K562 (cell line): ENCODE data around the gene RABGAP1L. TPM values are rescaled to one million over a fixed set of nuclear protein-coding genes. Genes with fewer than 3 reads are reported as not detected.

Source experiments
- BCOR ChIP-seq: fragments of 450-650 bp; IDR thresholded peaks from 2 replicates; pipeline ENCODE4 v1.6.1; 2016
- FOXA1 ChIP-seq: fragments of 450-650 bp; IDR thresholded peaks from 2 replicates; pipeline ENCODE4 v1.6.1; 2016; ENCODE audit warnings: mild to moderate bottlenecking, borderline replicate concordance
- NONO ChIP-seq, 2 experiments: fragments of 200-400 bp in 1 of 2; fragments of 450-650 bp in 1 of 2; formaldehyde crosslinking in 1 of 2; IDR thresholded peaks; 2 replicates each; pipeline ENCODE4 v1.6.1; 2017; ENCODE audit warnings: low read depth in 2 of 2, mild to moderate bottlenecking in 2 of 2, moderate library complexity in 2 of 2, low read length in 1 of 2
- PURB ChIP-seq: sonication (generic); formaldehyde crosslinking; IDR thresholded peaks from 2 replicates; pipeline ENCODE4 v1.9.0; 2021; ENCODE audit warnings: low read depth, mild to moderate bottlenecking, missing genetic modification reagents
- SRSF3 ChIP-seq: fragments of 200-400 bp; formaldehyde crosslinking; IDR thresholded peaks from 2 replicates; pipeline ENCODE4 v1.6.1; 2016; ENCODE audit warnings: mild to moderate bottlenecking, low read length, moderate library complexity; ENCODE audit not compliant: insufficient read depth
- STAT5A ChIP-seq: IDR thresholded peaks from 2 replicates; pipeline ENCODE4 v1.6.1; 2012; ENCODE audit warnings: low read length, inconsistent platforms, borderline replicate concordance
- ZBTB34 ChIP-seq: fragments of 250-450 bp; sonication (Bioruptor Pico); IDR thresholded peaks from 2 replicates; pipeline ENCODE4 v1.8.0; 2021; ENCODE audit warnings: mild to moderate bottlenecking, moderate library complexity
- ZFPM2 ChIP-seq: fragments of 250-450 bp; sonication (Bioruptor Pico); IDR thresholded peaks from 2 replicates; pipeline ENCODE4 v1.5.1; 2022; ENCODE audit warnings: mild to moderate bottlenecking
- ZNF239 ChIP-seq: fragments of 250-450 bp; sonication (Bioruptor Pico); IDR thresholded peaks from 2 replicates; pipeline ENCODE4 v1.4.0; 2020; ENCODE audit warnings: mild to moderate bottlenecking
- ZNF583 ChIP-seq: fragments of 250-450 bp; sonication (Bioruptor Pico); IDR thresholded peaks from 2 replicates; pipeline ENCODE4 v1.4.0; 2020
- ZNF717 ChIP-seq: fragments of 250-450 bp; sonication (Bioruptor Pico); IDR thresholded peaks from 2 replicates; pipeline ENCODE4 v1.5.0; 2021
- polyA plus RNA-seq, 8 experiments: library from polyadenylated mRNA; depleted of rRNA in 4 of 8; stranded (reverse) in 5 of 8; unstranded in 3 of 8; fragments of >200 nt; fragmentation: Nextera tagmentation in 2 of 8; fragmentation: Illumina TruSeq in 1 of 8; extraction: Ambion mirVana in 2 of 8; extraction: Trizol in 1 of 8; gene quantifications; 2 replicates each; pipeline versions ENCODE4 v1.2.1 to v1.2.3, GENCODE V29; 2011 to 2014; ENCODE audit warnings: inconsistent platforms in 1 of 8, missing spikeins in 1 of 8
- total RNA-seq, 7 experiments: library from RNA; depleted of rRNA in 6 of 7; stranded (reverse); fragments of >200 nt in 6 of 7; fragmentation: Illumina TruSeq in 2 of 7; extraction: Trizol in 2 of 7; gene quantifications; 2 replicates each; pipeline versions ENCODE4 v1.2.1 to v1.2.3, GENCODE V29; 2011 to 2021; ENCODE audit warnings: low replicate concordance in 1 of 7
- TF ChIP-seq, protein P1 (sequence below): fragments of 450-650 bp; formaldehyde crosslinking; IDR thresholded peaks from 2 replicates; pipeline ENCODE4 v1.4.0; 2022; ENCODE audit warnings: mild to moderate bottlenecking, moderate library complexity
- TF ChIP-seq, protein P2 (sequence below): sonication (generic); formaldehyde crosslinking; IDR thresholded peaks from 2 replicates; pipeline ENCODE4 v1.8.1; 2023; ENCODE audit warnings: mild to moderate bottlenecking, missing genetic modification reagents
- TF ChIP-seq, protein P3 (sequence below): fragments of 250-450 bp; sonication (Bioruptor Pico); IDR thresholded peaks from 2 replicates; pipeline ENCODE4 v1.4.0; 2020; ENCODE audit warnings: mild to moderate bottlenecking, moderate library complexity
- TF ChIP-seq, protein P4 (sequence below), 2 experiments: fragments of 450-650 bp in 1 of 2; IDR thresholded peaks; 2 replicates each; pipeline ENCODE4 v1.6.1; 2011 to 2017; ENCODE audit warnings: low read depth in 2 of 2, antibody characterized with exemption in 1 of 2, borderline replicate concordance in 1 of 2, low read length in 1 of 2, mild to moderate bottlenecking in 1 of 2, mixed read lengths in 1 of 2; ENCODE audit not compliant: control insufficient read depth in 1 of 2

RABGAP1L gene
- total and polyA plus RNA-seq, 9 of the 15 experiments (the other 6 are each of a cell fraction or from before 2014, with no cell fraction given), result 16.5 to 44.9 (median 26.7) TPM

DNA sequence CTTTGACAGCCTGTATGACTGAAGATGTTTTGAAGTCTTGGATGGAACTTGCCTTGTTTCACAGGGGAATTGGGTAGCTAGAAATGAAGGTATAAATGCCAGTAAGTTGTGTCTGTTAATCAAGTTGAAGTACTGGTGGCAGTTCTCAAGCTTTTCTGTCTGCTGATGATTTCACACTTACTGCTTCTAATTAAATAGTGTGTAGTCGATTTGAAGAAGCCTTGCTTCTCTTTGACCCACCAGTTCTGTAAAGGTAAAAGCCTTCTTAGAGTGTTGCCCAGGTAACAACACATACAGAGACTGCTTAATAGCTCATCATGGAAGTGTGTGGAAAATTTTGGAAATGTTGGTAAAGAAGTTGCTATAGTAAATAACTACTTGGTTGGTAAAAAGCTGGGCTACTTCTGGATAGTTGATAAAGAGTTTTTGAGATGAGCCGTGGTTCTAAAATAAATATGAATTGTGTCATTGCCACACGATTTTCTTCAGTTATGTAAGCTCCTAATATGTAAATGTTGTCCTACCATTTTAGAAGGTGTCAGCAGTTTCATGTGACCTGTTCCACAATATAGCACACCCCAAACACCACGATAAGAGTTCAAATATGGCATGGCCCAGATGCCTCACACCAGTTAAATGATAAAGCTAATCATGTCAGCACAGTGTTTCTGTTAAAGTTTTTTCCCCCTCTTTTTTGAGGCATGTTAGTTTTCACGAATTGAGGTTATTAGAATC, 7.4 kb downstream of the RABGAP1L start (continued):
- TF ChIP-seq, protein P1, sequence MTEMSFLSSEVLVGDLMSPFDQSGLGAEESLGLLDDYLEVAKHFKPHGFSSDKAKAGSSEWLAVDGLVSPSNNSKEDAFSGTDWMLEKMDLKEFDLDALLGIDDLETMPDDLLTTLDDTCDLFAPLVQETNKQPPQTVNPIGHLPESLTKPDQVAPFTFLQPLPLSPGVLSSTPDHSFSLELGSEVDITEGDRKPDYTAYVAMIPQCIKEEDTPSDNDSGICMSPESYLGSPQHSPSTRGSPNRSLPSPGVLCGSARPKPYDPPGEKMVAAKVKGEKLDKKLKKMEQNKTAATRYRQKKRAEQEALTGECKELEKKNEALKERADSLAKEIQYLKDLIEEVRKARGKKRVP (CRISPR knock-in tag), result peak; percentile 70
- peak; percentile 87 for TF ChIP-seq ZNF583 (CRISPR knock-in tag)
- no peak for TF ChIP-seq NONO (IDR thresholded peaks at IDR 0.05; ENCODE audit: low read depth in 2 of 2, low read length in 1 of 2)
- TF ChIP-seq, protein P2, sequence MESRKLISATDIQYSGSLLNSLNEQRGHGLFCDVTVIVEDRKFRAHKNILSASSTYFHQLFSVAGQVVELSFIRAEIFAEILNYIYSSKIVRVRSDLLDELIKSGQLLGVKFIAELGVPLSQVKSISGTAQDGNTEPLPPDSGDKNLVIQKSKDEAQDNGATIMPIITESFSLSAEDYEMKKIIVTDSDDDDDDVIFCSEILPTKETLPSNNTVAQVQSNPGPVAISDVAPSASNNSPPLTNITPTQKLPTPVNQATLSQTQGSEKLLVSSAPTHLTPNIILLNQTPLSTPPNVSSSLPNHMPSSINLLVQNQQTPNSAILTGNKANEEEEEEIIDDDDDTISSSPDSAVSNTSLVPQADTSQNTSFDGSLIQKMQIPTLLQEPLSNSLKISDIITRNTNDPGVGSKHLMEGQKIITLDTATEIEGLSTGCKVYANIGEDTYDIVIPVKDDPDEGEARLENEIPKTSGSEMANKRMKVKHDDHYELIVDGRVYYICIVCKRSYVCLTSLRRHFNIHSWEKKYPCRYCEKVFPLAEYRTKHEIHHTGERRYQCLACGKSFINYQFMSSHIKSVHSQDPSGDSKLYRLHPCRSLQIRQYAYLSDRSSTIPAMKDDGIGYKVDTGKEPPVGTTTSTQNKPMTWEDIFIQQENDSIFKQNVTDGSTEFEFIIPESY (CRISPR knock-in tag), result peak; percentile 54; the same call in 1 of the 2 replicates
- TF ChIP-seq ZBTB34, result no peak
- no peak for TF ChIP-seq ZFPM2
- TF ChIP-seq PURB (CRISPR knock-in tag), result no peak
- TF ChIP-seq STAT5A, result peak; percentile 87
- TF ChIP-seq BCOR, result no peak
- TF ChIP-seq ZNF717 (CRISPR knock-in tag), result no peak
- no peak; the same call in 1 of the 2 replicates for TF ChIP-seq ZNF239 (CRISPR knock-in tag)
- TF ChIP-seq FOXA1, result no peak
- TF ChIP-seq, protein P3, sequence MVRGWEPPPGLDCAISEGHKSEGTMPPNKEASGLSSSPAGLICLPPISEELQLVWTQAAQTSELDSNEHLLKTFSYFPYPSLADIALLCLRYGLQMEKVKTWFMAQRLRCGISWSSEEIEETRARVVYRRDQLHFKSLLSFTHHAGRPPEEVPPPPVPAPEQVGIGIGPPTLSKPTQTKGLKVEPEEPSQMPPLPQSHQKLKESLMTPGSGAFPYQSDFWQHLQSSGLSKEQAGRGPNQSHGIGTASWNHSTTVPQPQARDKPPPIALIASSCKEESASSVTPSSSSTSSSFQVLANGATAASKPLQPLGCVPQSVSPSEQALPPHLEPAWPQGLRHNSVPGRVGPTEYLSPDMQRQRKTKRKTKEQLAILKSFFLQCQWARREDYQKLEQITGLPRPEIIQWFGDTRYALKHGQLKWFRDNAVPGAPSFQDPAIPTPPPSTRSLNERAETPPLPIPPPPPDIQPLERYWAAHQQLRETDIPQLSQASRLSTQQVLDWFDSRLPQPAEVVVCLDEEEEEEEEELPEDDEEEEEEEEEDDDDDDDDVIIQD, result peak; percentile 39; the same call in 1 of the 2 replicates
- TF ChIP-seq, protein P4, sequence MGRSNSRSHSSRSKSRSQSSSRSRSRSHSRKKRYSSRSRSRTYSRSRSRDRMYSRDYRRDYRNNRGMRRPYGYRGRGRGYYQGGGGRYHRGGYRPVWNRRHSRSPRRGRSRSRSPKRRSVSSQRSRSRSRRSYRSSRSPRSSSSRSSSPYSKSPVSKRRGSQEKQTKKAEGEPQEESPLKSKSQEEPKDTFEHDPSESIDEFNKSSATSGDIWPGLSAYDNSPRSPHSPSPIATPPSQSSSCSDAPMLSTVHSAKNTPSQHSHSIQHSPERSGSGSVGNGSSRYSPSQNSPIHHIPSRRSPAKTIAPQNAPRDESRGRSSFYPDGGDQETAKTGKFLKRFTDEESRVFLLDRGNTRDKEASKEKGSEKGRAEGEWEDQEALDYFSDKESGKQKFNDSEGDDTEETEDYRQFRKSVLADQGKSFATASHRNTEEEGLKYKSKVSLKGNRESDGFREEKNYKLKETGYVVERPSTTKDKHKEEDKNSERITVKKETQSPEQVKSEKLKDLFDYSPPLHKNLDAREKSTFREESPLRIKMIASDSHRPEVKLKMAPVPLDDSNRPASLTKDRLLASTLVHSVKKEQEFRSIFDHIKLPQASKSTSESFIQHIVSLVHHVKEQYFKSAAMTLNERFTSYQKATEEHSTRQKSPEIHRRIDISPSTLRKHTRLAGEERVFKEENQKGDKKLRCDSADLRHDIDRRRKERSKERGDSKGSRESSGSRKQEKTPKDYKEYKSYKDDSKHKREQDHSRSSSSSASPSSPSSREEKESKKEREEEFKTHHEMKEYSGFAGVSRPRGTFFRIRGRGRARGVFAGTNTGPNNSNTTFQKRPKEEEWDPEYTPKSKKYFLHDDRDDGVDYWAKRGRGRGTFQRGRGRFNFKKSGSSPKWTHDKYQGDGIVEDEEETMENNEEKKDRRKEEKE (IDR thresholded peaks at IDR 0.05; ENCODE audit: borderline replicate concordance in 1 of 2, control insufficient read depth in 1 of 2, low read depth in 2 of 2, low read length in 1 of 2), result peak in 1 of 2 experiments; percentile 62; a peak in 1 of 4 replicates
- TF ChIP-seq SRSF3, result no peak
